ENCODE data around the gene EMX1.

The EMX1 gene

DNA sequence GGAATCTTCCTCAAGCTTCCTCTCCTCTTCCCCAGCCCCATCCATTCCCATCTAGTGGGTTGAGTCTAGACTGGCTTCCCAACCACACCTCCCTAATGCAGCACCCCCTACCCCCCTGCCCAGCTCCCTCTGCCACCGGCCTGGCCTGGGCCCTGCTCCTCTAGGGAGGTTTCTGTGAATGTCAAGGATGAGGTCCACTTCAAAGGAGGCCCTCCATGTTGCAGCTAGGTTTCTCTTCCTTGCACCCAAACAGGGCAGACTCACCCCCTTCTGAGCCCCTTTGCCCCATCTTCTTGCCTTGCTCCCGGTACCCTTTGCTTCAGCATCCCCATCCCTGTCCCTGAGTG lies 18.3 kb downstream of the EMX1 start:
- peaks cover 2 to 8% of the 10 kb centered on the region in 2 donors for H3K27me3 ChIP-seq (ENCODE audit: control insufficient read depth in 1 of 2, insufficient read depth in 2 of 2, low read length in 2 of 2)
- no peak overlapping the region for H3K9ac ChIP-seq (ENCODE audit: low read length in 2 of 2)
- H3K9me3 ChIP-seq (ENCODE audit: control insufficient read depth in 2 of 2, low read length in 2 of 2), result no peaks in the 10 kb centered on the region
- H3K4me1 ChIP-seq (ENCODE audit: control insufficient read depth, insufficient read depth, low read length), result peaks cover 14% of the 10 kb centered on the region
- no peak overlapping the region for H3K4me3 ChIP-seq (ENCODE audit: low read length in 2 of 2)
- H3K36me3 ChIP-seq (ENCODE audit: control insufficient read depth in 2 of 2, insufficient read depth in 2 of 2, low read length in 2 of 2), result no peaks in the 10 kb centered on the region
- H3K27ac ChIP-seq (ENCODE audit: low read length), result no peak overlapping the region

DNA sequence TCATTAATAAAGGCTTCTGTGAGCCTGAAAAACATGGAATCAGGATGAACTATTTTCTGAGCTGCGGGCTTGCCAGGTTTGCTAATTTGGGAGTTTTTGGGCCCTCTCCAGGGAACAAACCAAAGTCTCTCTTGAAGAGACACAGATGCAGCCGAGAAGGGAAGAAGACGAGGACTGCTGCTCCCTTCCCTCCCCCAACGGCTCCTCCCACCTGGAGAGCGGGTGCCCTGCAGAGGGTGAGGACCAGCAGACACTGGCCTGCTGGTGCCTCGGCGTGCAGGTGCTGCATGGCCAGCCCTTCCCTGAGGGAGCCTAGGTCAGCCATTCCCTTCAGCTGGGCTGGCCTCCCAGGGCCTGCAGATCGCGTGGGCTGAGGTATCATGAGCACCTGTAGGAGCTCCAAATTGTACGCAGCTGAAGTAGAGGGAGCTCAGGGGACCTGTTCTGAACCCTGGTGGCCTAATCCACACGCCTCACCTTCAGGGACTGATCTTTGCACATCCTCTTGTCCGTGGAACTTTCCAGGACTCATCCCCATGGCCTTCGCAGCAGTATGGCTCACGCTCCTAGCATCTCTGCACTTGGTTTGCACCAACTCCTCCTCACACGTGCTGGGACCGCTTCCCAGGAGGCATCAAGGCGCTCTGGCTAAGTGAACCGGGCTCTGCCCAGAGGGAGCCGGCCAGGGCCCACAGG lies 19.5 kb downstream of the EMX1 start:
- Histone ChIP-seq H3K9ac (ENCODE audit: low read length in 2 of 2) (no peak overlapping the region), H3K4me3 (ENCODE audit: low read length in 2 of 2) (peak overlapping the region in 1 of 2 donors; percentile 15), H3K9me3 (ENCODE audit: control insufficient read depth in 2 of 2, low read length in 2 of 2) (no peaks in the 10 kb centered on the region), H3K27ac (ENCODE audit: low read length) (no peak overlapping the region), H3K36me3 (ENCODE audit: control insufficient read depth in 2 of 2, insufficient read depth in 2 of 2, low read length in 2 of 2) (no peaks in the 10 kb centered on the region), H3K27me3 (ENCODE audit: control insufficient read depth in 1 of 2, insufficient read depth in 2 of 2, low read length in 2 of 2) (peaks cover under 1 to 8% of the 10 kb centered on the region in 2 donors), H3K4me1 (ENCODE audit: control insufficient read depth, insufficient read depth, low read length) (peaks cover 12% of the 10 kb centered on the region)

DNA sequence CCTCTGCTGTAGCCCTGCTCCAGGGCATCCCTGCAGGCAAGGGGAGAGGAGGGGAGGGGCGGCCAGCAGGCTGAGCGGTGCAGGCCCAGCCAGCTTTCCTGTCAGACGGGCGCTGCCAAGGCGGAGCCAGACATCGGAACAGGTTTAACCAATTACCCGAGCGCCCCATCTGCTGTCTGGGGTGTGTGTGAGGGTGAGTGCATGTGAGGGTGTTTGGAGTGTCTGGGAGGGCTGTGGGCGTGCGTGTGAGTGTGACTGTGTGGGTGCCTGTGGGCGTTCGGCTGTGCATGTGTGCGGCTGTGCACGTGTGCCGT lies 20.0 kb downstream of the EMX1 start:
- no peaks in the 10 kb centered on the region for H3K36me3 ChIP-seq (ENCODE audit: control insufficient read depth in 2 of 2, insufficient read depth in 2 of 2, low read length in 2 of 2)
- no peaks in the 10 kb centered on the region for H3K9me3 ChIP-seq (ENCODE audit: control insufficient read depth in 2 of 2, low read length in 2 of 2)
- H3K27me3 ChIP-seq (ENCODE audit: control insufficient read depth in 1 of 2, insufficient read depth in 2 of 2, low read length in 2 of 2), result peaks cover 0 to 8% of the 10 kb centered on the region in 2 donors
- H3K4me3 ChIP-seq (ENCODE audit: low read length in 2 of 2), result no peak overlapping the region
- H3K9ac ChIP-seq (ENCODE audit: low read length in 2 of 2), result no peak overlapping the region
- H3K27ac ChIP-seq (ENCODE audit: low read length), result no peak overlapping the region
- H3K4me1 ChIP-seq (ENCODE audit: control insufficient read depth, insufficient read depth, low read length), result peaks cover 12% of the 10 kb centered on the region

DNA sequence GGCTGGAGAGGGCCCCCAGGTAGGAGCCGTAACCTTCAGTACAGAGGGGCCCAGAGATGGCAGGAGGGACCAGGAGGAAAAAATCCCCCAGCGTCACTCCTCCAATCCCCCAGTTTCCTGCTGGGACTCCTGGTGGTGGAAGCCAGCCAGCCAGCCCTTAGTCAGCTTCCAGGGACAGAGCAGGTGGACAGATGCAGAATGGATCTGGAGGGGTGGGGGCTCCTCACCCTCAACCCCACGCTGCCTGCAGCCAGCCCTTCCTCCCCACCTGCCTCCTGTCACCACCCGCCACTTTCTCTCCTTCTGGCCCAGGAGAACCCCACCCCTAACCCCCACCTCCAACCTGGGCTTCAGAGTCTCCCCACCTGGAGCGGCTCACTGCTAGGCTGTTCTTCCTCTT lies 21.1 kb downstream of the EMX1 start:
- H3K4me1 ChIP-seq (ENCODE audit: control insufficient read depth, insufficient read depth, low read length), result peaks cover 12% of the 10 kb centered on the region
- no peak overlapping the region for H3K4me3 ChIP-seq (ENCODE audit: low read length in 2 of 2)
- H3K9ac ChIP-seq (ENCODE audit: low read length in 2 of 2), result no peak overlapping the region
- no peak overlapping the region for H3K27ac ChIP-seq (ENCODE audit: low read length)
- no peaks in the 10 kb centered on the region for H3K36me3 ChIP-seq (ENCODE audit: control insufficient read depth in 2 of 2, insufficient read depth in 2 of 2, low read length in 2 of 2)
- no peaks in the 10 kb centered on the region for H3K9me3 ChIP-seq (ENCODE audit: control insufficient read depth in 2 of 2, low read length in 2 of 2)
- H3K27me3 ChIP-seq (ENCODE audit: control insufficient read depth in 1 of 2, insufficient read depth in 2 of 2, low read length in 2 of 2), result peaks cover 0 to under 1% of the 10 kb centered on the region in 2 donors

DNA sequence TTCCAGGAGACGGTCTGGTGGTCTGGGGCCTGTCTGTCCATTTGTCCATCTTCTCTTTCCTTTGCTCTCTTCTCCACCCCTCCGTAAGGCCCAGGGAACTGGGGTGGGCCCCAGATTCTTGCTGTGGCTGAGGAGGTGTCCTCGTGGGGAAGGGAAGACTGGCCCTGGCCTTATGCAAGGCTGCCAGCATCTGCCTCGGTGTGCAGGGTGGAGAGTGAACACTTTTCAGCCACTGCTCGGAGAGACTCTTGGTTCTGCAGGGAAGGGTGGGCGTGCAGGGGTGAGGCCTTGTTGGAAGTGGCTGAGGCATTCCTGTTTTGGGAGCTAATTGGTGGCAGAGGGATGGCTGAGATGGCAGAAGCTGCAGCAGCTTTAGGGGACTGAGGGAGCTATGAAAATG lies 23.0 kb downstream of the EMX1 start:
- Histone ChIP-seq H3K36me3 (ENCODE audit: control insufficient read depth in 2 of 2, insufficient read depth in 2 of 2, low read length in 2 of 2) (no peaks in the 10 kb centered on the region), H3K4me1 (ENCODE audit: control insufficient read depth, insufficient read depth, low read length) (peaks cover 12% of the 10 kb centered on the region), H3K27me3 (ENCODE audit: control insufficient read depth in 1 of 2, insufficient read depth in 2 of 2, low read length in 2 of 2) (no peaks in the 10 kb centered on the region), H3K9me3 (ENCODE audit: control insufficient read depth in 2 of 2, low read length in 2 of 2) (no peaks in the 10 kb centered on the region), H3K4me3 (ENCODE audit: low read length in 2 of 2) (no peak overlapping the region), H3K27ac (ENCODE audit: low read length) (no peak overlapping the region), H3K9ac (ENCODE audit: low read length in 2 of 2) (no peak overlapping the region)

DNA sequence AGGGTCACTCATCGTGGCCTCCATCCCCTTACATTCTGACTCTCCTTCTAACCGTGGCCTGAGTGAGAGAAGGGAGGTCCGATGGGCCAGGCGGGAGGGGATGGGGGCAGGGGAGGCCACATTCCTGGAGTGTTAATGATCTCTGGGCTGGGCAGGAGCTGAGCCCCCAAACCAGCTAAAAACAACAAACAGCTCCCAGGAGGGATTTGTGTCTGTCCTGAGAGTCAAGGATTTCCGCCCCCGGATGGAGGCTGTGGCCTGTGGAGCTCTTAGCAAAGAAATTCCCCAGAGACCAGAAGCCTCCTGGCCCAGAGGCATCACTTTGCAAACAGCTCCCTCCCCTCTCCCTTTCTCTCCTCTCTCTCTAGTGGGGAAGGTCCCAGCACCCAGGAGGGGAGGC lies 23.5 kb downstream of the EMX1 start:
- no peak overlapping the region for H3K27ac ChIP-seq (ENCODE audit: low read length)
- H3K4me1 ChIP-seq (ENCODE audit: control insufficient read depth, insufficient read depth, low read length), result peaks cover 12% of the 10 kb centered on the region
- no peak overlapping the region for H3K9ac ChIP-seq (ENCODE audit: low read length in 2 of 2)
- H3K9me3 ChIP-seq (ENCODE audit: control insufficient read depth in 2 of 2, low read length in 2 of 2), result no peaks in the 10 kb centered on the region
- H3K4me3 ChIP-seq (ENCODE audit: low read length in 2 of 2), result no peak overlapping the region
- H3K36me3 ChIP-seq (ENCODE audit: control insufficient read depth in 2 of 2, insufficient read depth in 2 of 2, low read length in 2 of 2), result no peaks in the 10 kb centered on the region
- no peaks in the 10 kb centered on the region for H3K27me3 ChIP-seq (ENCODE audit: control insufficient read depth in 1 of 2, insufficient read depth in 2 of 2, low read length in 2 of 2)

DNA sequence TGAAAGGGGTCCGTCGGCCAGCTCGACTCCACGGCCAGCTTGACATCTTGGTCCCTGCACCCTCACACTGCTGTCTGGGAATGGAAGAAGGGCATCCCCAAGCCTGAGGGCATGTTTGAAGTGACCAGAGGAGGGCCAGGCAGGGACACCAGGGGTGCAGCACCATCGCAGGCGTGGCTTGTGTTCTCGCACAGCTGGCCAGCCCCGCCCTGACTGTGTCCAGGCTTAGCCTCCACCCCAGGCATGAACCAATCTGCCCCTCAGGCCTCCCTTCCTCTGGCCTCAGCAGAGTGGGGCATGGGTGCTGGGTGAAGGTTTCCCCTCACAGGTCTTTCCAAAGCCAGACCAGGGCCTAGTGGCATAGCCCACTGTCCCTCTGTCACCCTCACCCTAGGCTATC lies 25.0 kb downstream of the EMX1 start:
- H3K27me3 ChIP-seq (ENCODE audit: control insufficient read depth in 1 of 2, insufficient read depth in 2 of 2, low read length in 2 of 2), result no peaks in the 10 kb centered on the region
- no peak overlapping the region for H3K27ac ChIP-seq (ENCODE audit: low read length)
- H3K36me3 ChIP-seq (ENCODE audit: control insufficient read depth in 2 of 2, insufficient read depth in 2 of 2, low read length in 2 of 2), result no peaks in the 10 kb centered on the region
- no peak overlapping the region for H3K4me3 ChIP-seq (ENCODE audit: low read length in 2 of 2)
- H3K4me1 ChIP-seq (ENCODE audit: control insufficient read depth, insufficient read depth, low read length), result no peaks in the 10 kb centered on the region
- H3K9ac ChIP-seq (ENCODE audit: low read length in 2 of 2), result no peak overlapping the region
- no peaks in the 10 kb centered on the region for H3K9me3 ChIP-seq (ENCODE audit: control insufficient read depth in 2 of 2, low read length in 2 of 2)

DNA sequence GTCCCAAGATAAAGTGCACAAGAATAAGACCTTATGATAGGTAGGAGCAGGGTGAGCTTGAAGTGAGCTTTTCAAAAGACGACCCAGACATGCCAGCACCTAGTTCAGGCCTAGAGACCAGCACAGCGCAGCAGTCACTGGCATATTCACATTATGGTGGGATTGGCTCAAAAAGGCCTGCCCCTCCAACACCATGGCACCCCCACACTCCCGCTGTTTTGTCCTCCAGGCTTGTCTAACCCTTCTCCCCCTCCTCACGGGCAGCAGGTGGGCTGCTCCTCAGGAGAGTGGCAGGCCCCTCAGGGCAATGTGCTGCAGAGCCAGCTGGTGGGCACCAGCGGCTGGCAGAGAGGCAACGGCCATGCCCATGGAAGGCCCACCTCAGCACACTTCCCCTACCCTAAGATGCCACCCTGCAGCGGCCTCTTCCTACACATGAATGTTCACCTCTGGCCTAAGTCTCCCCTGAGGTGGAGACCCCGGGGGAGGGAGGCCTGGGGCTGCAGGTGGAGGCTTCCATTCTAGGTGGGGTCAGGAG lies 25.6 kb downstream of the EMX1 start:
- H3K27ac ChIP-seq (ENCODE audit: low read length), result no peak overlapping the region
- H3K4me1 ChIP-seq (ENCODE audit: control insufficient read depth, insufficient read depth, low read length), result no peaks in the 10 kb centered on the region
- no peaks in the 10 kb centered on the region for H3K36me3 ChIP-seq (ENCODE audit: control insufficient read depth in 2 of 2, insufficient read depth in 2 of 2, low read length in 2 of 2)
- no peak overlapping the region for H3K9ac ChIP-seq (ENCODE audit: low read length in 2 of 2)
- H3K4me3 ChIP-seq (ENCODE audit: low read length in 2 of 2), result no peak overlapping the region
- H3K9me3 ChIP-seq (ENCODE audit: control insufficient read depth in 2 of 2, low read length in 2 of 2), result no peaks in the 10 kb centered on the region
- H3K27me3 ChIP-seq (ENCODE audit: control insufficient read depth in 1 of 2, insufficient read depth in 2 of 2, low read length in 2 of 2), result no peaks in the 10 kb centered on the region

DNA sequence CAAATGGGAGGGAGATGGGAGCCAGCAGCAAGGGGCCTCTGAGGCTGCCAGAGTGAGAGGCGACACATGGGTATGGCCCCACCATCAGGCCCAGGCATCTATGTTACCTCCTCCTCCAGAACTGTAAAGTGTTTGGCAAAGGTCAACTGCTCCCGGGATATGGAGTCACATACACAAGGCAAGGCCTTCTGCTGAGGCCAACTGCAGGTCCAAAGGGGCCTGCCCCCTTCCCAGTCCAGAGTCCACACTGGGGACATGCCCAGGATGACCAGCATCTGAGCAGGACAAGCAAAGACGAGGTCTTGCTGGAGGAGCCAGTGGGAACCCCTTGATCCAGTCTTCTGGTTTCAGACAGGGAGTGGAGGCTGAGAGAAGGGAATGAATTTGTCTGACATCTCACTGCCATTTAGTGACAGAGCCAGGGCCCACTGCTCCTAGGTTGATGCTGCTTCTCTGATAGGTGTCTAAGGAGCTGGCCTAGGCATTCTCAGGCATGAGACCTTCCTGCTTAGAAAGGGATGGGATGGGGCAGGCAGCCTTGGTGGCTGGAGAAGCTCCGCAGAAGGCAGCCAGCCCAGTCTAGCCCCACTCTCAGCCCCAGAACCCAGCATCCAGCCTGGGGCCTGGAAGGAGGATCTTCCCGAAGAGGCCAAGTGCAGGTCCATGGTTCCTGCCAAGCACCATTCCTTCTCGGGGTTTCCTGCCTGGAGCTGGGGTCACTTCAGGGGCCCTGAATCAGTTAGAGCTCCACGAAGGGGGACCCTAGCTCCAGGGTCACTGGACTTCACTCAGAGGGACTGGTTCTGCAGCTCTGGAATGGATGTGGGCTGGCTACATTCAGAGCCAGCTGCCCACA lies 26.4 kb downstream of the EMX1 start:
- H3K27ac ChIP-seq (ENCODE audit: low read length), result no peak overlapping the region
- H3K9me3 ChIP-seq (ENCODE audit: control insufficient read depth in 2 of 2, low read length in 2 of 2), result no peaks in the 10 kb centered on the region
- H3K9ac ChIP-seq (ENCODE audit: low read length in 2 of 2), result no peak overlapping the region
- no peaks in the 10 kb centered on the region for H3K27me3 ChIP-seq (ENCODE audit: control insufficient read depth in 1 of 2, insufficient read depth in 2 of 2, low read length in 2 of 2)
- H3K4me3 ChIP-seq (ENCODE audit: low read length in 2 of 2), result no peak overlapping the region
- H3K36me3 ChIP-seq (ENCODE audit: control insufficient read depth in 2 of 2, insufficient read depth in 2 of 2, low read length in 2 of 2), result no peaks in the 10 kb centered on the region
- no peaks in the 10 kb centered on the region for H3K4me1 ChIP-seq (ENCODE audit: control insufficient read depth, insufficient read depth, low read length)

DNA sequence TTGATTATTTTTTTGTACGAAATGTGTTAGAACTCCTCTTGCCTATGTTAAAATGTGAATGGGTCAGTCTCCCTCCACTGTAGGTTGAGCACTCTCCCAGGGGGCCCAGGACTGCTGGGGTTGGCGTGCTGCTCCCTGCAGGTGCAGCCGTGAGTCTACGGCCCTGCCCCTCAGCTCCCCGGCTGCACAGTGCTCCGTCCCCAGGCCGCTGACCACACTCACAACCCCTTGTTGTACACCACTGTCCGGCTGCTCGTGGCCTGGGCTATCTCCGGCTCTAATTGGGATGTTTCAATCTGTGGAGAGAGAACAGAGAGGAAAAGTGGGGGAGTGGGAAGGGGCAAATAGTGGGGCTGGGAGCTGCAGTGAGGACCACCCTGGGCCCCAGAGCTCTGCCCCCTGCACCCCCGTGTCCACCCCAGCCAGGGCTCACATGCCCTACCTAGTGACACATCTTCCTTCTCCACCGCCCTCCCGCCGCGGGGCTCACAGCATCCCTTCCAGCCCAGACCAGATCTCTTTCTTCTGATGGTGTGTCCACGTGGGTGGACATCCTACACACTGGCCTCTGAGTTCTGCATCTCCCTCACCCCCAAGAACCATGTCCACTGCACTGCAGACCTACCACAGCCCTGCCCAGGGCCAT lies 27.6 kb downstream of the EMX1 start:
- H3K27ac ChIP-seq (ENCODE audit: low read length), result no peak overlapping the region
- H3K9ac ChIP-seq (ENCODE audit: low read length in 2 of 2), result no peak overlapping the region
- H3K4me1 ChIP-seq (ENCODE audit: control insufficient read depth, insufficient read depth, low read length), result no peaks in the 10 kb centered on the region
- H3K36me3 ChIP-seq (ENCODE audit: control insufficient read depth in 2 of 2, insufficient read depth in 2 of 2, low read length in 2 of 2), result no peaks in the 10 kb centered on the region
- H3K9me3 ChIP-seq (ENCODE audit: control insufficient read depth in 2 of 2, low read length in 2 of 2), result no peaks in the 10 kb centered on the region
- no peak overlapping the region for H3K4me3 ChIP-seq (ENCODE audit: low read length in 2 of 2)
- no peaks in the 10 kb centered on the region for H3K27me3 ChIP-seq (ENCODE audit: control insufficient read depth in 1 of 2, insufficient read depth in 2 of 2, low read length in 2 of 2)
